Tibial nerve (tissue), 3 donors: ENCODE measurements around the gene BOC.

ENCODE experiments used
- POLR2A ChIP-seq, 2 donors: fragments of 450-650 bp; IDR thresholded peaks; one replicate each; pipeline ENCODE4 v1.6.1; 2017; ENCODE audit warnings: antibody characterized with exemption in 2 of 2, mild to moderate bottlenecking in 2 of 2, moderate library complexity in 2 of 2
- TF ChIP-seq, protein P1 (sequence below), 5 experiments: fragments of 200-600 bp in 3 of 5; fragments of 450-650 bp in 2 of 5; sonication (generic) in 3 of 5; IDR thresholded peaks; one replicate each; pipeline ENCODE4 v1.5.1; 2016 to 2019; ENCODE audit warnings: antibody characterized with exemption in 5 of 5, mild to moderate bottlenecking in 3 of 5, moderate library complexity in 2 of 5

- TF ChIP-seq, protein P1, sequence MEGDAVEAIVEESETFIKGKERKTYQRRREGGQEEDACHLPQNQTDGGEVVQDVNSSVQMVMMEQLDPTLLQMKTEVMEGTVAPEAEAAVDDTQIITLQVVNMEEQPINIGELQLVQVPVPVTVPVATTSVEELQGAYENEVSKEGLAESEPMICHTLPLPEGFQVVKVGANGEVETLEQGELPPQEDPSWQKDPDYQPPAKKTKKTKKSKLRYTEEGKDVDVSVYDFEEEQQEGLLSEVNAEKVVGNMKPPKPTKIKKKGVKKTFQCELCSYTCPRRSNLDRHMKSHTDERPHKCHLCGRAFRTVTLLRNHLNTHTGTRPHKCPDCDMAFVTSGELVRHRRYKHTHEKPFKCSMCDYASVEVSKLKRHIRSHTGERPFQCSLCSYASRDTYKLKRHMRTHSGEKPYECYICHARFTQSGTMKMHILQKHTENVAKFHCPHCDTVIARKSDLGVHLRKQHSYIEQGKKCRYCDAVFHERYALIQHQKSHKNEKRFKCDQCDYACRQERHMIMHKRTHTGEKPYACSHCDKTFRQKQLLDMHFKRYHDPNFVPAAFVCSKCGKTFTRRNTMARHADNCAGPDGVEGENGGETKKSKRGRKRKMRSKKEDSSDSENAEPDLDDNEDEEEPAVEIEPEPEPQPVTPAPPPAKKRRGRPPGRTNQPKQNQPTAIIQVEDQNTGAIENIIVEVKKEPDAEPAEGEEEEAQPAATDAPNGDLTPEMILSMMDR (IDR thresholded peaks at IDR 0.05): no peak
- peak in 1 of 2 donors; percentile 42 for TF ChIP-seq POLR2A (IDR thresholded peaks at IDR 0.05)
Observed at GRCh38 chr3:113211330-113212149, at the start of gene BOC.
